NCI-H1417 (cell line): ENCODE results near the gene SPPL3.
A peak's percentile ranks its signal among the peaks of the same experiment; 100 is the strongest.
"Not testable (repeated sequence)": the region's sequence is repeated elsewhere in the genome, so short reads cannot be mapped to it uniquely, and the experiment has no call there.

Experiments used
- DNase-seq, 3 experiments: peaks; one replicate each; lab custom pipeline; 2025; lab: John Stamatoyannopoulos, UW

The SPPL3 gene

DNA sequence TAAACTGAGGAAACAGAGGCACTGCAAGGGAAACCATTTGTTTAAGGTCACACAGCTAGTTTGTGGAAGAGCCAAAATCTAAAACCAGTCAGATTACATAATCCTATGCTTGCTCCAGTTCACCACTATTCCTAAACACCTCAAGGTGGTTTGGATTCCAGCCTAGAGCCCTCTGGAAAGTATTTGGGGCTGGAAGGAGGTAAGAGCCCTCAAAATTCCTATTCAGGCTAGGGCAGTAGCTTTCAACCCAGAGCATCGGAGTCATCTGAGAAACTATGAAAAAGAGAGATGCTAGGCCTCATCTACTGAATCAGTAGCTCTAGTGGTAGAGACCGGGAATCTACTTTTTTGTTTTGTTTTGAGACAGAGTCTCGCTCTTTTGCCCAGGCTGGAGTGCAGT, 16.0 kb upstream of the SPPL3 start:
- DNase-seq = no peak

DNA sequence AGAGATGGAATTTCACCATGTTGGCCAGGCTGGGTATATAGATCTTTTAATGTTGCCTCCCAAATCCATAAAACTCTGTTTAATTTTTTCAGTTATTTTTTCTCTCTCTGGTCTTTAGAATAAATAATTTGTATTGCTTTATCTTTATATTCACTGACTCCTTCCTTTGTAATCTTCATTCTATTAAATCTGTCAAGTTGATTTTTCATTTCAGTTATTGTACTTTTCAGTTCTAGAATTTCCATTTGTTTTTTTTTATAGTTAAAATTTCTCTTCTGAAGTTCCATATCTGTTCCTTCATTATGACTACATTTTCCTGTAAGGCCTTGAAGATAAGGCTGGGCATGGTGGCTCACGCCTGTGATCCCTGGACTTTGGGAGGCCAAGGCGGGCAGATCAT, 13.6 kb upstream of the SPPL3 start:
- DNase-seq = no peak

DNA sequence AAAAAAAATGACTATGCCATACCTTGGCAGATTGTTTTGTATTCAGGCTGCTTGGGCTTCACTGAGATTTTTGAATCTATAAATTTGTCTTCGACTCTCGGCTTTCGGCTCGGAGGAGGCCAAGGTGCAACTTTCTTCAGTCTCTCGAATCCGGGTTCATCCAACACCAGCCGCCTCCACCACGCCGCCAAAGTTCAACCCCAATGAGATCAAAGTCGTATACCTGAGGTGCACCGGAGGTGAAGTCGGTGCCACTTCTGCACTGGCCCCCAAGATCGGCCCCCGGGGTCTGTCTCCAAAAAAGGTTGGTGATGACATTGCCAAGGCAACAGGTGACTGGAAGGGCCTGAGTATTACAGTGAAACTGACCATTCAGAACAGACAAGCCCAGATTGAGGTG, 12.4 kb upstream of the SPPL3 start:
- no peak for DNase-seq

DNA sequence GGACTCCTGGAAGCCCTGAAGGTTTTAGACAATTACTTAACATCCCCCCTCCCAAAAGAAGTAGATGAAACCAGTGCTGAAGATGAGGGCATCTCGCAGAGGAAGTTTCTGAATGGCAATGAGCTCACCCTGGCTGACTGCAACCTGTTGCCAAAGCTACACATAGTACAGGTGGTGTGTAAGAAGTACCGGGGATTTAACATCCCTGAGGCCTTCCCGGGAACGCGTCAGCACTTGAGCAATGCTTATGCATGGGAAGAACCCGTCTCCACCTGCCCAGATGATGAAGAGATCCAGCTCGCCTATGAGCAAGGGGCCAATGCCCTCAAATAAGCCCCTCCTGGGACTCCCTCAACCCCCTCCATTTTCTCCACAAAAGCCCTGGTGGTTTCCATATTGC, 10.6 kb upstream of the SPPL3 start:
- DNase-seq = no peak

DNA sequence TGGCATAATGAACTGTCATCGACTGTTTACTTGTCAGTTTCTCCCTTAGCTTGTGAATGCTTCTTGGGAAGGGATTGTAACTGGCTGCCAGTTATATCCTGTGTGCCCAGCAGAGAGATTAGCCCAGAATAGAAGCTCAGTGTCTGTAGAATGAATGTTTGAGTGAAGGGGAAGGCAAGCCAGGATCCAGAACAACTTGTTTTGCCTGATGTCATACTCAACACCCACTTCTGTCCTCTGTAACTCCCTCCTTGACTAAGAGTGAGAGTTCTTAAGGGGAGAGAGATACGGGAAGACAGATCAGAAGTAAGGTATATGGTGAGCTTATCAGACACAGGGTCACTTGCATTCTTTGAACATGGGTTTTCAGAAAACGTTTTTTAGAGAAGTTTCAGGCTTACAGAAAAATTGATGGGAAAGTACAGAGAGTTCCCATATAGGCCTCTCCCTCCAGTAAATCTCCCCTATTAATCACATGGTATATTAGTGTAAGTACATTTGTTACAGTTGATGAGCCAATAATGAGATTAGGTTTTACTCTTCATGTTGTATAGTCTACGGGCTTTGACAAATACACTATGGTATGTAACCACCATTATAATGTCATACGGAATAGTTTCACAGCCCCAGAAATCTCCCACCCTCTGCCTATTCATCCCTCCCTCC, 5.6 kb upstream of the SPPL3 start:
- no peak for DNase-seq

GRCh38 chr12:120905856-120906384, 1.8 kb upstream of the SPPL3 start:
- DNase-seq = no peak

- peak; percentile 56 to 86 (median 76) for DNase-seq
These were observed 554 bp downstream of the SPPL3 start for GRCh38 chr12:120903412-120904196.

DNA sequence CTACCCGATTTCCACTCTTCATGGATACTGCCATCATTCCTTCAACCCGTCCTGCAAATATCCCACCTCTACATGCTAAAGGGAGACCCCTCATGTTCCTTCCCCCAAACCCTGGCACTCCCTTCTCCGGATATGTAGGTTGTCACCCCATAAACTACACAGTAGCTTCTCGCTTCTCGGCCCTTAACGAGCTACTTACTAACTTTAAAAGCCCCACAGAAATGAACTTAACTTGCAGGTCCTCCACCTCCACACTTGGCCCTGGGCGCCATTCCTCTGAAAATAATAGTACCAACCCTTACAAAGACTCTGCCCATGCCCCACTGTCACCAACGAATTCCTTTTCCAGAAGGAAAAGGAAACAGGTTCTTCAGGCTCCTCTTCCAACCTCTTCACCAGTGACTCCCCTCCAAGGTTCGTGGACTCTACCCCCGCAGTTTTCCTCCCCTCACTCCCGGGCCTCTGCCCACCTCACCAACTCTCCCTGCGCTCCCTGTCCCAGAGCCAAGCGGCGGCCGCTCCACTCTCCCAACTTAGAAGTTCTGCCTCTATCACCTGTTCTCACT, 1.2 kb downstream of the SPPL3 start:
- DNase-seq = peak in 1 of 3 experiments; percentile 57

- no peak for DNase-seq
These were observed 2.3 kb downstream of the SPPL3 start for GRCh38 chr12:120901818-120902217.

DNA sequence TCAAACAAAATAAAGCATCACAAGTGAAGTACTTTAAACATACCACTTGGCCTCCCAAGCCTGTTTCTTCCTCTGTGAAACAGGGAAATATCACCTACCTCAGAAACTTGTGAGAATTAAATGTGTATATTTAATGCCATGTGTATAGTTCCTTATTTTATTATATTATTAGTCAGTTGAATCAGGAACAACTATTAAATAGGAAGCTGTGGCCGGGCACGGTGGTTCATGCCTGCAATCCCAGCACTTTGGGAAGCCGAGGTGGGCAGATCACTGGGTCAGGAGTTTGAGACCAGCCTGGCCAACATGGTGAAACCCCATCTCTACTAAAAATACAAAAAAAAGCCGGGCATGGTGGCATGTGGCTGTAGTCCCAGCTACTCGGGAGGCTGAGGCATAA, 3.1 kb downstream of the SPPL3 start:
- not testable (repeated sequence) for DNase-seq

- no peak for DNase-seq
These were observed 8.6 kb downstream of the SPPL3 start for GRCh38 chr12:120895532-120895931.

- DNase-seq = no peak
These were observed 11.9 kb downstream of the SPPL3 start for GRCh38 chr12:120892265-120892664.

DNA sequence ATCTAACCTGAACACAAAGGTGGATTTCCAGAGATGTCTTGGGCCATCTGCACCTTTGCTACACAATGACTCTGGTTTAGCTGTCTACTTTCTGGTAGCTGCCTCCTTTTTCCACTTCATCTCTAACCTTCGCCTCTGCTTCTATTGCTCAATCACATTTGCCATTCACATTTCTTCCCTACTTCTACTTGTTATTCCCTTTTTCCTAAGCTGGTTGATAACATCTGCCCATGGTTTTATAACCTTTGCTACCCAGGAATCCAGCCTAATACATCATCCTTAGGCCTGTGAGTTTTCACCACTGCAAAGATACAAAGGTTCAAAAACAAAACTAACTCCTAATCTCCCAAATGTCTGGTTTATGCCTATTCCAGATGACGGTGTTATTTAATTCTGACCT, 13.2 kb downstream of the SPPL3 start:
- no peak for DNase-seq

GRCh38 chr12:120887253-120888043, 16.7 kb downstream of the SPPL3 start:
- DNase-seq = no peak

DNA sequence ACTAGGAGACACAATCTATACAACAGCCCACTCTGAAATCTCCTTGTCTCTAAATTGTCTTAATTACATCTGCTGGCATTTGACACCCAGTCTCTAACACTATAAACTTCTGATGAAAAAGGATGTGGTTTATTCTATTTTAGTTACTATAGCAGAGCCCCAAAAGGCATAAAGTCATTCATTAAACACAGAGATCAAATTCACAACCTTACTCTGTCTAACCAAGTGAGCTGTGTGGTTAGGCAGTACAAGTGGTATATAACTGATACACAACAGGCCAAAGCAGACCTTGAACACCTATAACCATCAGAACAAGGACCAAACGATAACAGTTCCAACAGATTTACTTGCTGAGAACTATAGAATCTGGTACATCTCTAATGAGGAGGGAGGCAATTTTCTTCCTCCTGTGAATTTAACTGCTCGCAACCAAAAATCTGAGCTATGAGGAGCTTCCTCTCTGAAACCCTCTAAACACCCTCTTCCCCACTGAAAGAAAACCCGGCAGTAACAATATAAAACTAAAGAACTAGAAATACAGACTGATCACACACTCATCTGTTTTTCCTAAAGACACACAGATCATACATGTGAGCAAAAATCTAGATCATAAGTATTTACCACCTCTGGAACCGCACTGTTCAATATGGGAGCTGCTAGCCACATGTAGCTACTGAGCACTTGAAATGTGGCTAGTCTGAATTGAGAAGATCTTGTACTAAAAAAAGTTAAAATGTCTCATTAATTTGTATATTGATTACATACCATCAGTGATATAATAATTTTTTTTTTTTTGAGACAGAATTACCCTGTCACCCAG, 17.7 kb downstream of the SPPL3 start:
- no peak for DNase-seq

GRCh38 chr12:120885521-120885920, 18.6 kb downstream of the SPPL3 start:
- peak in 1 of 3 experiments; percentile 16 for DNase-seq

GRCh38 chr12:120884644-120885043, 19.5 kb downstream of the SPPL3 start:
- DNase-seq = no peak

DNA sequence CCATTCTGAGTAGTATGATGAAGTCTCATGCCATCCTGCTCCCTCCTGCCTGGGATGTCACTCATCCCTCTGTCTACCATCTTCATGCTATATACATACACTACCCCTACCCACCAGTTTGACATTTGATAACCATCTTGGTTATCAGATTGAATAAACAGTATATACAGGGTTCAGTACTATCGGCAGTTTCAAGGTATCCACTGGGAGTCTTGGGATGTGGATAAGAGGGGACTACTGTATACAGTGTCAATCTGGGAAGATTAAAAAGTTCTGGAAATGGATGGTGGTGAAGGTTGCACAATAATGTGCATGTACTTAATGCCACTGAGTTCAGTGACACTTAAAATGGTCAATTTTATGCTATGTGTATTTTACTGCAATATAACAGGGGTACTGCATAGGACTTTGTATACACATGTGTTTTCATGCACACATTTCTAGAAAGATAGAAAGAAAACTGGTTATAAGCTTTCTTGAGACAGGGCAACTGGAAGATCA, 22.1 kb downstream of the SPPL3 start:
- no peak for DNase-seq

GRCh38 chr12:120879718-120880300, 24.3 kb downstream of the SPPL3 start:
- DNase-seq = no peak

GRCh38 chr12:120879102-120879501, 25.1 kb downstream of the SPPL3 start:
- DNase-seq = no peak
